ELR (cell line): ENCODE results near the gene ATP8A1.

ENCODE experiments used
- DNase-seq: peaks from one replicate; pipeline ENCODE4 v3.0.0-alpha.2; 2015; ENCODE audit warnings: low read depth

Gene ATP8A1

GRCh38 chr4:42626629-42627146 is 30.2 kb downstream of the ATP8A1 start:
- no peak for DNase-seq

DNA sequence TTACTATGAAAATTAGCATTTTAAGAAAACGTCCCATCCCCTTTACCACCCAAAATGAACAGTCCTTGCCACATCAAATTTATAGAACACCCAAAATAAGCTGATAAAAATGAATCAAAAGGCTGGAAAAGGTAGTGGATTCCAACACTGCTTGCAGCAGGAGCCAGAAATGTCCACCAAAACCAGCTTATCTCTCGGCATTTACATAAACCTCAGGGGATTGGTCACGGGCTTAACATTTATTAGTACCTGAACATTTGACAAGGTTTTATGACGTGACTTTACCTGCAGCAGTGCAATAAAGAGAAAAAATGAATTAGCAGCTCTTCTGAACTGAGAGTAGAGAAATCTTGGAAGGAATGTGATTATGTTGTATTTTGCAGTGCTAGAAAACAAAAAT is 31.6 kb downstream of the ATP8A1 start:
- no peak for DNase-seq

DNA sequence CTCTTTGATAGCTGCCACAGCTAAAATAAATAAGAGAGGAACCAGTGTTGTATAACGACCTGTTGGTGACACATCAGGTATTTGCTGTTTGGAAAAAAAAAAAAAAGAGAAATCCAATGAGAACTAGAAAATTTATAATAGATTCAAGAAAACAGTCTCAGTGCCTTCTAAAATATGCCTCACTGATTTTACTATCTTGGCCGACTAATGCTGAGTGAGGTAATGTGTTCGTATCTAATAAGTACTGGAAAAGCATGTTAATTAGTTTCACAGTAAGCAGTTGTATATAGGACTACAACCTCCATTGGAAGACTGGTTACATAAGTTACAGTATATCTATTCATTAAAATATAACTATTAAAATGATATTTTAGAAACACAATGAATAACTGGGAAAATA is 32.4 kb downstream of the ATP8A1 start:
- DNase-seq, result no peak

DNA sequence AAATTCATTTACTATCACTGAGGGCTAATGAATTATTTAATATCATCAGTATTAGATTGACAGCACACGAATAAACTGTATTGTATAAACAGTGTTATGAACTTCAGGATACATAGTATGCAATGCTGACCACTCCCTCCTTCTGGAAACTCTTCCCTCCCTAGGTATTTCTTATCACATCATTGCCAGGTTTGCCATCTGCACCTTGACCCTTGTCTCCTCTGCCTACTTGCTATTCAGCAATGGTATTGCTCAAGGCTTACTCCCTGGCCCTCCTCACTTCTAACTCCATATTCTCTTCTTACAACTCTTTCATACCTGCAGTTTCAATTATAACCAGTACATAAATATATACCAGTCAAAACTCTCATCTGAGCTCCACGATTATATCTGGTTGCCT is 38.9 kb downstream of the ATP8A1 start:
- no peak for DNase-seq

GRCh38 chr4:42617030-42617429 is 39.9 kb downstream of the ATP8A1 start:
- DNase-seq, result no peak

DNA sequence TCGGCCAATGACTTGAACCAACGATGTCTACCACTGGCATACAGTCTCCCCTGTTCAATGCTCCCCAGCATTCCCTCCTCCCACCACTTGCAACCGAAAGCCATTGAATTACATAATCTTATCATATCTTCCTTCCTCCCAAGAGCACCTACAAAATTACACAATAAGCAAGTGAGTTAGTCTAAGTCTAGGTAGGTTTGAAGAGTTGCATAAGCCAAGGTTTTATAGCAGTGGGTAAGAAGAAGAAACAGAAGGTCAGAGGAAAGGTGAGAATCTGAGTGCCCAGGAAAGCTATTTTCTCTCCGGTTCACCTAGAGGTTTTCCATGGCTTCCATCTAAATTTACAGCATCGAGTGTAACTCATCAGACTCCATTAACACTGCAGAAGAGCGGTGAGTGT is 40.3 kb downstream of the ATP8A1 start:
- no peak for DNase-seq

DNA sequence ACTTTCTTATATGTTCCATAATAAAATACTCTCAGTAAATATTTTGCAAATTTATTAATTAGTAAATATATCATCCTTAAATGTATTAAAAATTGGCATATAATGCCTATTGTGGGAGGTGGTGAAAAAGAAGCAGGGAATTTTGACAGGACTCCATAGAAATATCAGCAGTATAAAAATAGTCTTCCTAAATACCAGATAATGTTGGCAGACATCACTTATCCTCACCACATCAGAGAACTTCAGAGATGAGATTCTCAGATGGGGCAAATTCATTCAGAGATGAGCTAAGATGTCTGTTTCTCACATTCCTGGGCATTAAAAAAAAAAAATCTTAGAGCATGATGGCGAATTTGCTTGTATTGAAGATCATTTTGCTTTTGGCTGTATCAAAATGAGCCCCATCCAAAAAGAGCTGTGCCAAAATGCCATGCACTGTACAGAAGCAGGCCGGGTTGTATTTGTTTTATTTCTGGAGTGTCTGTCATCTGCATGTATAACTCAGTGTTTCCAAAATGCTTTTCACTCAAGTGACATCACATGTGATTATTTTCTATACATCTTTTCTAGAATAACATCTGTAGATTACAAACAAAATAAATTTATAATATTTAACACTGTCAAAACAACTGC is 41.7 kb downstream of the ATP8A1 start:
- no peak for DNase-seq

- DNase-seq, result no peak
These were observed 44.0 kb downstream of the ATP8A1 start for GRCh38 chr4:42612898-42613297.

GRCh38 chr4:42610941-42611340 is 46.0 kb downstream of the ATP8A1 start:
- DNase-seq, result no peak

GRCh38 chr4:42609051-42609450 is 47.9 kb downstream of the ATP8A1 start:
- DNase-seq, result no peak

GRCh38 chr4:42608551-42608950 is 48.4 kb downstream of the ATP8A1 start:
- DNase-seq, result no peak

DNA sequence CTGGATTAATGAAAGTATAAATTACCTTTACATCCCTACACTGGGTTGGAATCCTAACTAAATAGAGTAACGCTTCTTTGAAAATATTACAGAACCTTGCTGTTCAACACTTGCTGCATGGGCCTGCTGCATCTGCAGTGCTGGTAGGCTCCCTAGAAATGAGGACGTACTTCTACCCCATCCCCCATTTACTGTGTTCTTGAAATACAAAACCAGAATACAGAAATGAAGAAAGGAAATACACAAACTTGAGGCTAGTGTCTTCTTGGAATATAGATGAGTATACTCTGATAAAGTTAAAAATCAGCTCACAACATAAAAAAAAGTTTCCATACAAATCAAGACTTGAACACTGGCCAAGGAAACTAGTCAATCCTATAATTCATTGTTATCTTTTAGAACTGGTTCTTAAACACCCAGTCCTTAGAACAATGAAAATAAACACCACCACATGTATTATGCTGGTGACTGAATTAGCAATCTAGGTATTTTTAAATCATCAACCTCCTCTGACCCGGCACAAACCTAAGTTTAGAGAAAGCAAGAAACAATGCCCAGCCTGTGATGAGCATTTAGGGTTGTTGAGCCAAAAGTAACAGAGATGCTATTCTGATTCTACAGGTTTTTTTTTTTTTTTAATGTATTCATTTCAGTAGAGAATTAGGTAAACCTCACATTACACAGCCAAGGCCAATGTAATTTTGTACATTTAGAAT is 49.7 kb downstream of the ATP8A1 start:
- no peak for DNase-seq

DNA sequence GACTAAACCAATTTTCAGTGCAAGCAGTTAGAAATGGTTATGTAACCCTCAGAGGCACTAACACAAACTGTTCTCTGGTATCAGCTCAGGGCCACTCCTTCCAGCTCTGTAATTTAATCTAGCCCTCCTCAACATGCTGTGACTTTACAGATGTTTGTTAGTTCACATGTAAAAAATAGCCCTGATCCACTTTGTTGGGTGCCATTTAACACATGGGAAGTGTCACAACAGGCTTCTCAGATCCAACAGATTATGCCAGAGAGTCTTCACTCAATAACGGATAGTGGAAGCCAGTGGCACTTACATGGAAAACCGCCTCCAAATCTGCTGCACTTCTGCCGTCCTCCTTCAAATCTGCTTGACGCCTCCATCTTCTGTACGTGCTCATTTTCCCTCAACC is 51.6 kb downstream of the ATP8A1 start:
- no peak for DNase-seq

GRCh38 chr4:42603862-42604261 is 53.0 kb downstream of the ATP8A1 start:
- DNase-seq, result no peak

- DNase-seq, result no peak
These were observed 56.3 kb downstream of the ATP8A1 start for GRCh38 chr4:42600578-42600977.

GRCh38 chr4:42596918-42597317 is 60.0 kb downstream of the ATP8A1 start:
- DNase-seq, result no peak

DNA sequence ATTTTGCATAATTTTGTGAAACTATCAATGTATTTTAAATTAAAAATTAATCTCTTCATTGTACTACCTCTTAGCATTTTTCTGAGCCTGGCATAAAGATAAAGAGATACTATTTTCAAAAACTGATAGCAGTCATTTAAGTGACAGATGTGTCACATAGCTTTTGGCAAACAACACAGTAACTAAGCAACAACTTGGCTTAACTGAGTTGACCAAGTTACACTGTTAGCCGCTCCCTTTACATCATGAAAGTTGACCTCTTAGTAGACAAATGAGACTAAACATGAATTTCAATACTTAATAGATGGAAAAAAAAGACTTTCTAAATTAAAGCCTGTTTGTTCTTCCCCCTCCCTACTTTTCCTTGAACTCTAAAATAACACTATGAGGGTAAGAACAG is 62.0 kb downstream of the ATP8A1 start:
- no peak for DNase-seq

GRCh38 chr4:42588909-42589308 is 68.0 kb downstream of the ATP8A1 start:
- DNase-seq, result no peak

GRCh38 chr4:42586775-42587174 is 70.1 kb downstream of the ATP8A1 start:
- DNase-seq, result no peak

DNA sequence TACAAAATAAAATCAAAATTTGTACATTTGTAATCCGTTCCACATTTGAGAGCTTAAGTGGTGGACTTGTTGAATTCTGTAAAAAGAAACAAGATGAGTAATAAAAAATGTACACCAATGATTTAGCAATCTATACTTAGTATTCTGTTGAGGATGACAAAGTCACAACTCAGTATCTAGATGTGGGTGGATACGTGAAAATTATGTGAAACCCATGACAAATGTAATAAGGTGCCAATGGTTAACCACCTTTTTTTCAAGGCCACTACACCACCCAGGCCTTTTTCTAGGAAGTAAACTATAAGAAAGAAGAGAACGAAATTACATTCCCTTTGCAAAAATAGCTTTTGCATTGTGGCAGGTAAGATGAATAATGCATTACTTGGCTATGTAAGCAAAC is 77.0 kb downstream of the ATP8A1 start:
- no peak for DNase-seq

GRCh38 chr4:42578187-42578586 is 78.7 kb downstream of the ATP8A1 start:
- DNase-seq, result no peak

GRCh38 chr4:42574870-42575430 is 82.0 kb downstream of the ATP8A1 start:
- no peak for DNase-seq

DNA sequence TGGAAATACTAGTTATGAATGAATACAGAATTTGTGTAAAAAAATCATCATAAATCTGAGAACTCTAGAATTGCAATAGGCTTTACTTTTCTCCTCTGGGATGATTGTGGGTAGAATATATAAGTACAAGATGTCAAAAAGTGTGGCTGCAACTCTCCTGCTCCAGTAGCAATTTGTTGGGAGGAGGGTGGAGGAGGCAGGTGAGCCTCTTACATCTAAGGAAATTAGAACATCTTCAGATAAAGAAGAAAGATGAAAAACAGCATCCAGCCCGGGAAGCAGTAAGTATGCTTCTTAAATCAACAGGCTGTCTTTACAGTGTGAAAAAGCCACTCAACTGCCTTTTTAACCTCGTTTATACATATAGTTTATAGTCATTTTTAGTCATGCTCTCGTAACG is 83.7 kb downstream of the ATP8A1 start:
- no peak for DNase-seq

GRCh38 chr4:42570221-42570620 is 86.7 kb downstream of the ATP8A1 start:
- no peak for DNase-seq
